Astrocyte (in vitro differentiated cells and primary cell): Measurements from ENCODE around the gene C1orf35.

Source experiments
- EZH2 ChIP-seq: IDR thresholded peaks from 2 replicates; pipeline ENCODE4 v1.6.1; 2012; ENCODE audit warnings: mild to moderate bottlenecking, low read length, inconsistent platforms; ENCODE audit not compliant: insufficient read depth
- TF ChIP-seq, protein P1 (sequence below): IDR thresholded peaks from 2 replicates; pipeline ENCODE4 v1.5.1; 2011; ENCODE audit warnings: low read depth, mild to moderate bottlenecking, inconsistent platforms, low read length, moderate library complexity; ENCODE audit not compliant: insufficient read depth

DNA sequence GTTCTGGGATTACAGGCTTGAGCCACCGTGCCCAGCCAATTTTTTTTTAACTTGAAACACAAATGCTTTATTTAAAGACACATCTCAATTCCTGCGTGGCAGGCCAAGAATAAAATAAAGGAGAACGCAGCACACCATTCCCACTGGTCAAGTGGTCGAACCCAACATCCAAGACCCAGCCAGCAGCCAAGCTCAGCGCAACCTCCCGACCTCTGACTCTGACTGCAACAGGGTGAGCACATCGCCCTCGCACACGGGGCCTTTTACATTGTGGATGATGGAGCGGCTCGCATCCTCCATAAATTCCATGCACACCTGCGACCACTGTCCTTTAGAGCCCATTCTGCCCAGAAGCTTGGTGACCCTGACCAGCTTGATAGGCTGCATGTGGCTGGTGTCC, 31.5 kb upstream of the C1orf35 start:
- TF ChIP-seq, protein P1, sequence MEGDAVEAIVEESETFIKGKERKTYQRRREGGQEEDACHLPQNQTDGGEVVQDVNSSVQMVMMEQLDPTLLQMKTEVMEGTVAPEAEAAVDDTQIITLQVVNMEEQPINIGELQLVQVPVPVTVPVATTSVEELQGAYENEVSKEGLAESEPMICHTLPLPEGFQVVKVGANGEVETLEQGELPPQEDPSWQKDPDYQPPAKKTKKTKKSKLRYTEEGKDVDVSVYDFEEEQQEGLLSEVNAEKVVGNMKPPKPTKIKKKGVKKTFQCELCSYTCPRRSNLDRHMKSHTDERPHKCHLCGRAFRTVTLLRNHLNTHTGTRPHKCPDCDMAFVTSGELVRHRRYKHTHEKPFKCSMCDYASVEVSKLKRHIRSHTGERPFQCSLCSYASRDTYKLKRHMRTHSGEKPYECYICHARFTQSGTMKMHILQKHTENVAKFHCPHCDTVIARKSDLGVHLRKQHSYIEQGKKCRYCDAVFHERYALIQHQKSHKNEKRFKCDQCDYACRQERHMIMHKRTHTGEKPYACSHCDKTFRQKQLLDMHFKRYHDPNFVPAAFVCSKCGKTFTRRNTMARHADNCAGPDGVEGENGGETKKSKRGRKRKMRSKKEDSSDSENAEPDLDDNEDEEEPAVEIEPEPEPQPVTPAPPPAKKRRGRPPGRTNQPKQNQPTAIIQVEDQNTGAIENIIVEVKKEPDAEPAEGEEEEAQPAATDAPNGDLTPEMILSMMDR = no peak
- no peak for TF ChIP-seq EZH2
